Hematopoietic multipotent progenitor cell treated with erythropoietin and hydrocortisone succinate and interleukin-3 and kit ligand, for 15 days (in vitro differentiated cells): ENCODE results near the gene SPOPL.
"Not testable (repeated sequence)": the region's sequence is repeated elsewhere in the genome, so short reads cannot be mapped to it uniquely, and the experiment has no call there.

Source experiments
- DNase-seq: peaks from one replicate; pipeline ENCODE4 v3.0.0-alpha.2; 2015; ENCODE audit warnings: low spot score

Gene SPOPL

GRCh38 chr2:138501425-138502254 is at the start of gene SPOPL:
Gene SPOPL, plus strand, starts transcription at chr2:138501770. Its CDS starts 48,447 bp downstream, at chr2:138550217.
- peak; percentile 72 for DNase-seq

- DNase-seq: no peak
Observed at GRCh38 chr2:138452324-138452723, 49.2 kb upstream of the SPOPL start.

GRCh38 chr2:138453815-138454214 is 47.8 kb upstream of the SPOPL start:
- DNase-seq: no peak

GRCh38 chr2:138454761-138455160 is 46.8 kb upstream of the SPOPL start:
- no peak for DNase-seq

GRCh38 chr2:138455275-138455674 is 46.3 kb upstream of the SPOPL start:
- no peak for DNase-seq

GRCh38 chr2:138455691-138456090 is 45.9 kb upstream of the SPOPL start:
- no peak for DNase-seq

GRCh38 chr2:138462689-138463088 is 38.9 kb upstream of the SPOPL start:
- not testable (repeated sequence) for DNase-seq

- no peak for DNase-seq
Observed at GRCh38 chr2:138468617-138469016, 33.0 kb upstream of the SPOPL start.

- DNase-seq: no peak
Observed at GRCh38 chr2:138469411-138469810, 32.2 kb upstream of the SPOPL start.

- no peak for DNase-seq
Observed at GRCh38 chr2:138470941-138471340, 30.6 kb upstream of the SPOPL start.

GRCh38 chr2:138474100-138474825 is 27.3 kb upstream of the SPOPL start:
- no peak for DNase-seq

- no peak for DNase-seq
Observed at GRCh38 chr2:138475277-138475776, 26.2 kb upstream of the SPOPL start.

- no peak for DNase-seq
Observed at GRCh38 chr2:138476186-138476585, 25.4 kb upstream of the SPOPL start.

GRCh38 chr2:138476940-138477339 is 24.6 kb upstream of the SPOPL start:
- no peak for DNase-seq

- DNase-seq: not testable (repeated sequence)
Observed at GRCh38 chr2:138482796-138483195, 18.8 kb upstream of the SPOPL start.

- no peak for DNase-seq
Observed at GRCh38 chr2:138485019-138485418, 16.6 kb upstream of the SPOPL start.

GRCh38 chr2:138486363-138487198 is 15.0 kb upstream of the SPOPL start:
- DNase-seq: no peak

- no peak for DNase-seq
Observed at GRCh38 chr2:138490673-138491494, 10.7 kb upstream of the SPOPL start.

- DNase-seq: no peak
Observed at GRCh38 chr2:138491495-138491862, 10.1 kb upstream of the SPOPL start.

- no peak for DNase-seq
Observed at GRCh38 chr2:138492160-138492559, 9.4 kb upstream of the SPOPL start.

GRCh38 chr2:138493334-138493733 is 8.2 kb upstream of the SPOPL start:
- no peak for DNase-seq
